Measurements from ENCODE around the gene XIAP.
A peak's percentile ranks its signal among the peaks of the same experiment; 100 is the strongest.
"Not testable (repeated sequence)": the region's sequence is repeated elsewhere in the genome, so short reads cannot be mapped to it uniquely, and the experiment has no call there.

Gene XIAP

GRCh38 chrX:123876177-123876576, 16.3 kb downstream of the XIAP start:
- no peak for DNase-seq (ENCODE audit: low spot score)

- no peak for DNase-seq (ENCODE audit: low spot score)
Measured at GRCh38 chrX:123876844-123877243, 17.0 kb downstream of the XIAP start.

DNA sequence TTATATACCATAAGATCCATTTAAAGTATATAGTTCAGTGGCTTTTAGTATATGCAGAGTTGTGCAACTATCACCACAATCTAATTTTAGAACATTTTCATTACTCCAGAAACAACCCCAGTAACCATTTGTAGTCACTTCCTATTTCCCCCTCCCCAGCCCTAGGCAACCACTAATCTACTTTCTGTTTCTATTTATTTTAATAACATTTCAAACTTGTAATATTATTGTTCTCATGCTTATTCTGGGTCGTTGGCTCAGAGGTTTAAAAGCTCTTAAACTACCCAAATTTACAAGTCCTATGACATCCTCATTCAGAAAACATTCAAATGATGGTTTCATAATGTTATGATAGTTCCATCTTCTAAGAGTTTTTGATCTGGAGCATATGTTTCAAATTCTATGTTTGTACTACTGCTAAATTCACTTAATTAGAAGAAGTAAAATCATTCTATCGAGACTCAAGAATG, 18.4 kb downstream of the XIAP start:
- DNase-seq (ENCODE audit: low spot score): no peak

- DNase-seq (ENCODE audit: low spot score): no peak
Measured at GRCh38 chrX:123881330-123881729, 21.5 kb downstream of the XIAP start.

DNA sequence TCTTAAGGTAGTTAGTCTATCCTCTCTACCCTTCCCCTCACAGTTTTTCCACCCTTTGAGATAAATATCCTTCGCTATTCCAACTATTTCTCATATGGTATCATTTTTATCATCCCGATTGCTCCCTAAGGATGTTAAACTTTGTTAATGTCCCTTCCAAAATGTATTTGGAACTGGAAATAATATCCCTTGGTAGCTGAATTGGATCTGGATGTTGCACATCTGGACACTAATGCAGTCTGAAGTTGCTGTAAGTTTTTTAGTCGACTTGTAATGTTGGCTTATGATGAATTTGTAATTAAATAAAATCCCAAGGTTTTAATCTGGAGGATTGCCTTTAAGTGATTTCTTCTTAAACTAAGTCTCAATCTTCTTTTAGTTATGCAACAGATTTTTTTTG, 22.5 kb downstream of the XIAP start:
- DNase-seq (ENCODE audit: low spot score): no peak

DNA sequence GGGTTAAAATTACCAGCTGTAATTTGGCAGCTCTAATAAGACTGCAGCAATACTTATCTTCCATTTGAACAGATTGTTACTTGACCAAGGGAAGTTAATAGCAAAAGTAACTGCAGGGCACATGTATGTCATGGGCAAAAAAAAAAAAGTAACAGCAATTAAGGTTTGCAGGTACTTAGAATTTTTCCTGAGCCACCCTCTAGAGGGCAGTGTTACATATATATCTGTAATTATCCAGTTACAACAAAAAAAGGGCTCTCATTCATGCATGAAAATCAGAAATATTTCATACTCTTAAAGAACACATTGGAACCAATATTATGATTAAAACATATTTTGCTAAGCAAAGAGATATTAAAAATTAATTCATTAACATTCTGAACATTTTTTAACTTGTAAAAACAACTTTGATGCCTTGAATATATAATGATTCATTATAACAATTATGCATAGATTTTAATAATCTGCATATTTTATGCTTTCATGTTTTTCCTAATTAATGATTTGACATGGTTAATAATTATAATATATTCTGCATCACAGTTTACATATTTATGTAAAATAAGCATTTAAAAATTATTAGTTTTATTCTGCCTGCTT, 25.1 kb downstream of the XIAP start:
- DNase-seq (ENCODE audit: low spot score): peak; percentile 28

GRCh38 chrX:123899701-123900100, 39.8 kb downstream of the XIAP start:
- DNase-seq (ENCODE audit: low spot score): no peak

DNA sequence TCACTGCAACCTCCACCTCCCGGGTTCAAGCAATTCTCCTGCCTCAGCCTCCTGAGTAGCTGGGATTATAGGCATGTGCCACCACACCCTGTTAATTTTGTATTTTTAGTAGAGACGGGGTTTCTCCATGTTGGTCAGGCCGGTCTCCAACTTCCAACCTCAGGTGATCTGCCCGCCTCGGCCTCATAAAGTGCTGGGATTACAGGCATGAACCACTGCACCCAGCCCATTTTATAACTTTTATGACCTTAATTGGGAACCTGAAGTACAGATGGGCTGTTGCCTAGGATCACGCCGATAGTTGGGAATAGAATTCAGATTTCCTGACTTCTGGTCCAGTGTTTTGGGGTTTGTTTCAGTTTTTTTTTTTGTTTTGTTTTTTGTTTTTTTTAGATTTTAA, 43.4 kb downstream of the XIAP start:
- not testable (repeated sequence) for DNase-seq (ENCODE audit: low spot score)

GRCh38 chrX:123905332-123905731, 45.5 kb downstream of the XIAP start:
- no peak for DNase-seq (ENCODE audit: low spot score)

GRCh38 chrX:123906557-123907316, 46.9 kb downstream of the XIAP start:
- DNase-seq (ENCODE audit: low spot score): no peak

- DNase-seq (ENCODE audit: low spot score): no peak
Measured at GRCh38 chrX:123909523-123909922, 49.7 kb downstream of the XIAP start.

GRCh38 chrX:123917069-123917468, 57.2 kb downstream of the XIAP start:
- DNase-seq (ENCODE audit: low spot score): no peak

- no peak for DNase-seq (ENCODE audit: low spot score)
Measured at GRCh38 chrX:123918106-123918721, 58.4 kb downstream of the XIAP start.

GRCh38 chrX:123920105-123920785, 60.4 kb downstream of the XIAP start:
- DNase-seq (ENCODE audit: low spot score): peak; percentile 3

DNA sequence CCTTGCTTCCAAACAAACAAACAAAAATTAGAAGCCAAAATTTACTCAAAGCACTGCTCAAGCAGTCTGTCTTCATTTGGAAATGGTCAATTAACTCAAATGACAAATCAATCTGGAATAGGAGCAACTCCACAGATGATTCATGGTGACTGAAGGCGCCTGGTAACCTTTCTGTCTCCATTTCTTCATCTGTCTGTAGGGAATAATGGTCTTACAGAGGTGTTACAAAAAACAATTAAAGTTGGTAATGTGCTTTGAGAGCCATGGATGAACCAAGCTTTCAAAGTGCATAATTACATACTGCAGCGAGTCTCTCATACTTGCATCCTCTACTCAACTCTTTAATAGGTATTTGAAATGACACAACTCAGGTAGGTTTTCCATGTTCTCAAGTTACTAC, 63.4 kb downstream of the XIAP start:
- no peak for DNase-seq (ENCODE audit: low spot score)

DNA sequence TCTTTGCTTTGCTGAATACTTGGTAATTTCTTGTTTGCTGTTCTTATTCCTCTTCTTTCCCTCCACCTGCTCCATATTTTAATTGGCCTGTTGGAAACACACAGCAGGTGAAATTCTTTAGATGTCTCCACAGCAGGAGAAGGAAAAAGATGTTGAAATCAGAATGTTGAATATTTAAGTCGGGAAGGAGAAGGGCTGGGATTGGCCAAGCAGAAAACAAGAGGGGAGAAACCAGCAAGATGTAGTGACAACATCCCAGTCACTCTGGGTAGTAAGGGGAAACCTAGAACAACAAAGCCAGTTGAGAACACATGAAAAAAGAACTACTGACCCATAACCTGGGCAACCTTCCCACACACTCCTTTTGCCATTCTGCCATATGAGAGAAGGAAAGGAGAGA, 64.3 kb downstream of the XIAP start:
- DNase-seq (ENCODE audit: low spot score): no peak

DNA sequence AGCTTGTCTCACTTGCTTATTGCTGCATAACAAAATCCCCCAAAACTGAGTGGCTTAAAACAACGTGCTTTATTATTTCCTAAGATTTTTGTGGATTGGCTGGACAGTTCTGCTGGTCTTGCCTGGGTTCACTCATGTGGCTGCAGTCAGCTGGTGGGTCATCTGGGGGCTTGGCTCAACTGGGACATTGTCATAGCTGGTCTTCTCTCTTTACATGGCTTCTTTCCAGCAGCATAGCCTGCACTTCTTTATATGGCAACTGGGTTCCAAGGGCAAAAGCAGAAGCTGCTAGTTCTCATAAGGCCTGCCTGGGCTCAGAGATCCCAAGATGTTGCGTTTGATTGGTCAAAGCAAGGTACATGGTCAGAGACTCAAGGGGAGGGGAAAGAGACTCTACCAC, 68.0 kb downstream of the XIAP start:
- no peak for DNase-seq (ENCODE audit: low spot score)

GRCh38 chrX:123932055-123932454, 72.2 kb downstream of the XIAP start:
- not testable (repeated sequence) for DNase-seq (ENCODE audit: low spot score)

GRCh38 chrX:123943074-123943473, 83.2 kb downstream of the XIAP start:
- DNase-seq (ENCODE audit: low spot score): no peak

- no peak for DNase-seq (ENCODE audit: low spot score)
Measured at GRCh38 chrX:123943488-123943887, 83.6 kb downstream of the XIAP start.

DNA sequence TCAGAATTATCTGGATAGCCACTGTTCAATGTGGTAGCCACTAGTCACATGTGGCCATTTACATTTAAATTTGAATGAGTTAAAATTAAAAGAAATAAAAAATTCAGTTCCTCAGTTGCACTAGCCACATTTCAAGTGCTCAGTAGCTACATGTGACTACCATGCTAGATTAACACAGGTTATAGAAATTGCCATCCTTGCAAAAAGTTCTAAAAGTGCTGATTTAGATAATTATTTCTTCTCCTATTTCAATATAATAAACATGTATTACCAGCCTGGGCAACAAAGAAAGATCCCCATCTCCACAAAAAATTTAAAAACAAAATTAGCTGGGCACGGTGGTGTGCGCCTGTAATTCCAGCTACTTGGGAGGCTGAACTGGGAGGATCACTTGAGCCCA, 90.0 kb downstream of the XIAP start:
- DNase-seq (ENCODE audit: low spot score): no peak

DNA sequence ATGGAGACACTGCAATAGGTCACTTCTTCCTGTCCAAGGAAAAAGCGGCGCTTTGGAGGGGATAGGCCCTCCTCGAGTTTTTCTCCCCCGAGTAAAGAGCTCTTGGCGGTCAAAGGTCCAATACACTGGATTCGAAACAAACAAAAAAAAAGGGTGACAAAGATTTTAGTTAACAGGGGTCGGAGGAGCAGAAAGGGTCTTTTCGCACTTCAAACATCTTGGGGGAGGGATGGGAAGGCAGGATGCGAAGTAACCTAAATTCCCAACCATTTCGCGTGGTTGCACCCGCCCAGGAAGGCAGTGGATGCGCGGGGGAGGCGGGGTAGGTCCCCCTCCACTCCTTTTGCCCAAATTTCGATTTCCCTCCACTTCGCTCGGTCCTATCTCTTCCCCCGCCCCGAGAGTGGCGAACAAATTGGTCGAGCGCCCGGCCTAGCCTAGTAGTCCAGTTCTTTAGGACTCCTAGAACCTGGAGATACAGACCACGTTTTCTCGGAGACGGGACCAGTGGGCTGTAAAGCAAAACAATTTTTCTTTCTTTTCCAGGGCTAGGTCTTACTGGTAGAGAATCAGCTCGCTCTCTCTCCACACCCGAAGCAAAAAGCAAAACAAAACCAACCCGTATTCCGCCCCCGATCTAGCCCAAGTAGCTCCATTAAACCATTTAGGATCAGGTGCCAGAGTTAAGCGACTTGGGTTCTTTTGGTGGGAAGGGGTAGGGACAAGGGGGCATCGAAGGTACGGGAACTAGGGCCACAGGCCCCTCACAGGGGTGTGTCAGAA, 99.6 kb downstream of the XIAP start:
- DNase-seq (ENCODE audit: low spot score): peak; percentile 38
